GM13976 (cell line): Measurements from ENCODE around the gene OR11H1.
"Not testable (repeated sequence)": the region's sequence is repeated elsewhere in the genome, so short reads cannot be mapped to it uniquely, and the experiment has no call there.

Experiments used
- DNase-seq: peaks from one replicate; pipeline ENCODE4 v3.0.0; 2012; ENCODE audit warnings: low spot score
- in situ Hi-C: fragments of 300-500 bp; cut with MboI; formaldehyde crosslinking; loops from one replicate; pipeline ENCODE4 v1.12.0; 2022; ENCODE audit warnings: low sequenced_read_pairs, mixed read lengths, inconsistent platforms; ENCODE audit not compliant: unreplicated experiment

The OR11H1 gene

DNA sequence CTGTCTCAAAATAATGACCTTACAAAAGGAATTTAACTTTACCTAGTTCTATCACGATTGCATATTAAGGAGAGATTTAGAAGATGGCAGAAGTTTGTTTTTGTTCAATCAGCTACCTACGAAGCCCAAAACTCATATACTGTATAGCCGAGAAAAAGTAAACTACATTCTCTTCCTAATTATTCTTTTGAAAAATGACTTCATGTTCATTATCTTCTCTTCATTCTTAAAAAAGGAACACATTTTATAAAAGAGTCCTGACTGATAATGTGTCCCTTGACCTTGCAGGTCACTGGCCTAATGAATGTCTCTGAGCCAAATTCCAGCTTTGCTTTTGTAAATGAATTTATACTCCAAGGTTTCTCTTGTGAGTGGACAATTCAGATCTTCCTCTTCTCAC, at the start of gene OR11H1:
Gene OR11H1 (plus strand): TSS at position 301 of the 400 bp plus-strand sequence. CDS start 0 bp downstream, at position 301.
- in situ Hi-C loops, DNase-seq: not testable (repeated sequence)

- DNase-seq, in situ Hi-C loops: not testable (repeated sequence)
These were observed 18.0 kb upstream of the OR11H1 start for GRCh38 chr22:15509967-15510366.

DNA sequence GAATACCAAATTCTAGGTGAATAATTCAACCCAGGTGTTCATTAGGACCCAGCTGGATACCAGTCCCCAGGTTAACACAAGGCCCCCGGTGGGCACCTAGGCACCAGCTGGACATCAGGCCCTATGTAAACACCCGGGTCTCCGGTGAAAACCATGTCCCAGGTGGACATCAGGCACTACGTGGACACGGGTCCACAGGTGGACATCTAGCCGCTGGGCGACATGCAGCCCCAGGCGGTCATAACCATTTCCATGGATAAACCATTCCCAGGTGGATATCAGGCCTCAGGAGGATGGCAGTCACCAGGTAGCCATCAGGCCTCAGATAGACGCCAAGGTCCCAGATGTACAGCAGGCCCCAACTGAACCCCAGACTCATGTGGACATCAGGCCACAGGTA, 12.1 kb upstream of the OR11H1 start:
- in situ Hi-C loops, DNase-seq: not testable (repeated sequence)

DNA sequence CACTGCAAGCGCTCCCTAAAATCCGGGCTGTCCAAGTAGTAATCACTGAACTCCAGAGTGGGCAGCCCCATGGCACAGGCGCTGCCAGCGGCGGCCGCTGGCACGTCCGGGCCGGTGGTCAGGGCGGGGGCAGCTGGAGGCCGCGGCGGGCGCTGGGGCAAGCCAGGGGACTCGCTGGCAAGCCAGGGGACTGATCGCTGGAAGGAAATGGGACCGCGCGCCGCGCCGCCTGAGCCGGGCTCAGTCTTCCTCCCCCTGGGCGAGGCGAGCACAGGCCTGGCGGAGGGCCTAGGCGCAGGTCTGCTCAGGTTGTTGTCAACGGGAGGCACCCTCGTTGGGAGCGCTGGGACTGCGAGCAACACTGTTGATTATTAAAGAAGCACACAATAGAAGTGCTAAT, 25.8 kb downstream of the OR11H1 start:
- DNase-seq, in situ Hi-C loops: not testable (repeated sequence)

DNA sequence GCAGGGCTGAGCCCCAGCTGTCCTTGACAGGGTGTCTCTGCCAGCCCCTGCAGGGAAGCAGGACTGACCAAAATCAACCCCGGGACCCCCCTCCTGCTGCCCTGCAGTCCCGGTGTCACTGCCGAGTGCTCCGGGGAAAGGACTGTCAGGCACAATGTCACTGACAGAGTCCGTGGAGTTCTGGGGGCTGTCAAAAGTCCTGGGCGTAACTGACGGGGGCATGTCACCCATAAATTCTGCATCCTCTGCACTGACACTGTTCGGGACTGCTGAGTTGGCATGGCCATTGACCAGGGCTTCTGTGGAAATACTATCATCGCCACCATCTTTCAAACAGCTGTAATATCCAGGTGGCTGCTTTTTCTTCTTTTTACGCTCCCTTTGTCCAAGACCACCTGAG, 35.5 kb downstream of the OR11H1 start:
- DNase-seq, in situ Hi-C loops: not testable (repeated sequence)

DNA sequence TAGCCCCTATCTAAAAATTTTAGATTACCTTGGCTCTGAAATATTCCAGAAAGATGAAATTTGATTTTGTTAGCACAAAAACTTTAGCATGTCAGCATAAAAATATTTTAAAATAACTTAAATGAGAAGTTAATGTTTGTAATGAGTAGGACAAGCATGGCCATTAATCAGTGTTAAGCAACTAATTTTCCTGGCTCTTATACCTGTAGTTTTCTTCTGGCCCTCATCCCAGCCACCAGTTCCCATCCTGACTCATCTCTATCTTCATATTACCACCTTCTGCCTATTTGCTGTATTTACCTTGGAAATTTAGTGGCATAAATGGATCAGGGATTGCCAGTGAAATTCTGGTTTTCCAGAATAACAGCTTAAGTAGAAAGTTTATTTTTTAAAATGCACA, 37.1 kb downstream of the OR11H1 start:
- DNase-seq, in situ Hi-C loops: not testable (repeated sequence)
